DND-41 (cell line): ENCODE measurements around the gene LAMA2.

Experiments
- CTCF ChIP-seq: IDR thresholded peaks from 2 replicates; pipeline ENCODE4 v1.5.1; 2012; ENCODE audit warnings: borderline replicate concordance, low read length, moderate library complexity, mild to moderate bottlenecking; ENCODE audit not compliant: poor library complexity, severe bottlenecking; ENCODE audit errors: extremely low read depth
- EZH2 ChIP-seq: IDR thresholded peaks from 3 replicates; pipeline ENCODE4 v1.6.1; 2012; ENCODE audit warnings: borderline replicate concordance, low read depth, mild to moderate bottlenecking, moderate library complexity, low read length, inconsistent platforms; ENCODE audit not compliant: severe bottlenecking

GRCh38 chr6:129189266-129189665, 306.3 kb downstream of the LAMA2 start:
- TF ChIP-seq EZH2 = no peak
- TF ChIP-seq CTCF = no peak
